Femur (tissue), 1 donor: Measurements from ENCODE around the gene PCSK6.
"Not testable (repeated sequence)": the region's sequence is repeated elsewhere in the genome, so short reads cannot be mapped to it uniquely, and the experiment has no call there.

Source experiments
- DNase-seq: peaks from one replicate; pipeline ENCODE4 v3.0.0-alpha.2; 2017

The PCSK6 gene

GRCh38 chr15:101459579-101460300, 29.8 kb downstream of the PCSK6 start:
- DNase-seq = no peak

GRCh38 chr15:101458908-101459578, 30.5 kb downstream of the PCSK6 start:
- peak; percentile 32 for DNase-seq

DNA sequence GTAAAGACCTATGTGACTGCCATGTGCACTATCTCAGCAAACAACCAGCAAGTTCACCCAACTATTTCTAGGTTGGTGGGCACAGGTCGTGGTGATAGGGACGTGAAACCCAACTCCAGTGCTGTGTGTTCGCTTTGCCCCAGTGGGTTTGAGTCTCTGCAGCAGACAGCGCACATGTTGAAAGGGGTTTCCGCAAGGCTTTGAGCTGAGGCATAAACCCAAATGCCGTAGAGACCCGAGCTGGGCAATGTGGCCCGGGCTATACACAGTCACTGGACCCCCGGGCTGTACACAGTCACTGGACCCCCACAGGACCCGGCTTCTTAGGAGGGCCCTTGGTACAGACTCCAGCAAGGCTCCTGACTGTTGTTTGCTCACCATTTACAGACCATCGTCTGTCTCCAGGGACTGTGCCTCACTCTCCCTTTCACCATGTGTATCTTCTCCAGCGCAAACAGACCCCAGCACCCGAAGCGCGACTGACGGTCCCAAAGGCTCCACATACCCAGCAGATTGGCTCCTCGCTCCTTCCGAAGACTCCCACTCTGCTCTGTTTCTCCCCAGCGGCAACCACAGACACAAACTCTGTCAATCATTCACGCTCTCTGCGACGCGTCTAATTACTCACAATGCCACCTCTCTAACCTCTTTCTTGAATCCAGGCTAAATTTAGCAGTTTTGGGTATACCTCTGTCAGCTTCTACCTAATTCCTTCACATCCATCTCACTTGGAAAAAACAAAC, 31.2 kb downstream of the PCSK6 start:
- no peak for DNase-seq

GRCh38 chr15:101457696-101458095, 31.8 kb downstream of the PCSK6 start:
- no peak for DNase-seq

GRCh38 chr15:101456057-101456739, 33.3 kb downstream of the PCSK6 start:
- DNase-seq = no peak

GRCh38 chr15:101455291-101456025, 34.0 kb downstream of the PCSK6 start:
- DNase-seq = peak; percentile 47

GRCh38 chr15:101454781-101455180, 34.7 kb downstream of the PCSK6 start:
- DNase-seq = not testable (repeated sequence)

DNA sequence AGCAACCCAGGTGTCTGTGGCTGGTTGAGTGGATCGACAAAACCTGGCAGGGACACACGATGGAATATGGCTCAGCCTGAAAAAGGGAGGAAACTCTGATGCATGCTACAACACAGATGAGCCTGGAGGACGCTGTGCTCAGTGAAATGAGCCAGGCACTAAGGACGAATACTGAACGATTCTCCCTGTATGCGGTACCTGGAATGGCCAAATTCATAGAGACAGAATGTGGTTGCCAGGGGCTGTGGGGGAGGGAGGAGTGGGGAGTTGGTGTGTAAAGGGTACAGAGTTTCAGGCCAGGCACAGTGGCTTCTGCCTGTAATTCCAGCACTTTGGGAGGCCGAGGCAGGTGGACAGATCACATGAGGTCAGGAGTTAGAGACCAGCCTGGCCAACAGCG, 35.1 kb downstream of the PCSK6 start:
- no peak for DNase-seq

- DNase-seq = no peak
These were observed 36.1 kb downstream of the PCSK6 start for GRCh38 chr15:101453123-101454120.

DNA sequence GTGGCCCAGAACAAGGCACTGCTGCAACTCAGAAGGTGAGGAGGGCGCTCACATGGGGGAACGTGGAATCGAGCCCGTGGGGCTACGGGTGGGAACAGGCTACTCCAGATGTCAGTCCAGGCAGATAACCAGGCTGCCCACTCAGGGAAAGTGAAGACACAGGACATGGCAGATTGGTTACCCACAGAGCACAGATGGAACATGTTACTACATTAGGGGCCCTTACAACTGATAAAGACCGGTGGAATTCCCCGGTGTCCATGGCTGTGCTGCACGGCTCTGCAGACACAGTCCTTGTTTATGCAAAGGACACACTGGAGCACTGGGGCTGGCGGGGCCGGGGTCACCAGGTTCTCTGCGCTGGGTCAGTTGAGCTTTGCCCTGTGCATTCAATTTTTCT, 36.9 kb downstream of the PCSK6 start:
- DNase-seq = no peak

DNA sequence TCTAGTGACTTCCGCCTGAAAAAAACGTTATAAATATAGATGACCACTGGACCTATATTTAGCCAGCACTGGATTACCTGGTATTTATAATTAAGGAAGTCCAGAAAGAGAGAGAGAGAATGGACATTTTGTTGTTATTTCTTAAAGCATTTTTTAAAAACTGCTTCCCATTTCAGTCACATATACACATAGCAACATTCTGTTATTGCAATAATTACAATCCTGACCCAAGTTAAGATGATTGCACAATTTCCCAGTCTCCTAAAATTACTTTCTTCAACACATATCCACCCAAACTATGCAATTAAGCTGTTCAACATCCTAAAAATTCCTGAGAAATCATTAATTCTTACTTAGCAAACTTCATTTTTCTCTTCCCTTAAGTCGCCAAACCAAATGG, 37.7 kb downstream of the PCSK6 start:
- no peak for DNase-seq

- DNase-seq = peak; percentile 89
These were observed 38.2 kb downstream of the PCSK6 start for GRCh38 chr15:101451266-101451799.

DNA sequence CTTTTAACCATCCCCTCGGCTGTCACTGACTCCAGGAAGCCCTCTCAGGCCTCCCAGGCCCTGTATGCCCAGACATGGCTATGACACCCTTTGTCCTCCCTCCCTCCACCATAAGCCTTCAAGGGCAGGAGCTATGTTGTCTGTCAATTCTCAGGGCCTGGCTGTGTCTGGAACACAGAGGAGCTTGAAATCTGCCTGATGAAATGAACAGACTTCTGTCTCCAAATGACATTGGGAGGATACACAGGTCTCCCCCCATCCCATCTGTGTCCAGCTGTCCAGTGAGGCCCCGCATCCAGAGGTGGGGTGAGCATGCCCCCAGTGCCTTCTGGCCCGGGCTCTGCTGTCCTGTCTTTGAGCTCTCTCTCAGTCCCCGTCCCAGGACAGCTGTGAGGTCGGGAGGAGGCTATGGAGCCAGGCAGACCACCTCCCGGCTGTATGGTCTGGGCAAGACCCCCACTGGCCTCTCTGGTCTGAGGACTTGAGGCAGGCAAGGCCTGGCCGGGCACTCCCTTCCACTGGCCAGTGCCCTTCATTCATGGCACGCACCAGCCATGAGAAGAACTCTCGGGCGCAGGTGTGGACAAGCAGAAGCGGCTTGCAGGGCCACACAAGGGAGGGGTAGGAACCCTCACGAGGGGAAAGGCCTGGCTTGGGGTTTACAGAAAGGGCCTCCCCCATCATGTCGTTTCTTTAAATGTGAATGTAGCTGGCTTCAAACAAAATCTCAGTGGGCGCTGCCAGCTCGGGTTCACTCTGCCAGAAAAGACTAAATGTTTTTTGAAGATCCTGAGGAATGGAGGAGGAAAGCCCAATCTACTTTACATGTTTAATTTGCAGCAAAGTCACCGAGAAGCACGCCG, 38.9 kb downstream of the PCSK6 start:
- peak; percentile 19 for DNase-seq

DNA sequence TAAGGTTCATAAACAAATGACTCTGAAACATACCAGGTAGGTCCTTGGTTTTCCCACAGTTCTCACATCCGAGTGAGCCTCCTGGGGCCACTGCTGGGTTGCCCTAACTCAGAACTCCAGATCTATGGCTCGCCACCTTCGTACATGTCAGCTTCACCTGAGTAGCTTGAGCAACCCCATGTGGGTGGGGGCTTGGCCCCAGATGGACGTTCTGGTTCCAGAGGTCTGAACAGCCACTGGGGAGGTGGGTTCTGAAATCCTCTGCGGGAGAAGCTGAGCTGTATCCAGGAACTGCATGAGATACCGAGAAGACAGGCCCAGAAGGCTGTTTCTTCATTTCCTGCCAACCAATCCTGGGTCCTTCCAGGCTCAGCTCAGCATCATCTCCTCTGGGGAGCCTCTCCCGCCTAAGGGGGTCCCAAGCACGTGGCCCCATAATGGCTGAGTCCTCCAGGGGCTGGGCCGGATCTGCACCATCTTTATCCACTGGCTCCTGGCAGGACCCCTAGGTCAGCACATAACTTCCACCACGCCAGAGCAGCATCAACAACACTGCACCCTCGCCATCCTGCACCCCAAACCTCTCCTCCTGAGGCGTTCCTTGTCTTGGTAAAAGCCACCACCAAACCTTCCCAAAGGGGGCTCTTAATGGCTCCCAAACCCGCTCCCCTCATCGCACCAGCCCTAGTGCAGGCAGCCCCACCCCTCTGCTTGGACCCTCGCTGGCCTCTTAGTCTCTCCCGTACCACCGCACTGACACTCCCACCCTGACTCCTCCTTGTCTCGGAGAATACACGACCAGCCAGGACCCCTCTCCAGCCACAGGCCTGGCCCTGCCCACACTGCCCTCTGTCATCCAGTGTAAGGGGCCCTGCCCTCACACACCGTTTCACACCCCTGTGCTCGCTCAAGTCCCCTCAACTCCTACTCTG, 39.8 kb downstream of the PCSK6 start:
- DNase-seq = no peak

DNA sequence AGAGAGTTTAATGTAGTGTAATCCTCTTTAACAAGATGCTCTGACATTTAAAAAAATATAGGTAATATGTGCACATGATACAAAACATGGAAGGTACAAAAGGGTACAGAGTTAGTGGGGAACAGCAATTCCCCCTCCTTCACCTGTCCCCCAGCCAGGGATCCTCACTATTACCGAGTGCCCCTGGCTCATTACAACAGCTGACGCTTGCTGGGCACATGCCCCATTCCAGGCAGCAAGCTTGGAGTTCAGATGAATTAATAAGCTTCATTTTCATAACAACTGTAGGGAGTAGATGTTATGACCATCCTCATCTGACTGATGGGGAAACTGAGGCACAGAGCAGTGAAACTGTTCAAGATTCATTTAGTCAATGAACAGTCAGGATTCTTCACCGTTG, 41.2 kb downstream of the PCSK6 start:
- DNase-seq = no peak

DNA sequence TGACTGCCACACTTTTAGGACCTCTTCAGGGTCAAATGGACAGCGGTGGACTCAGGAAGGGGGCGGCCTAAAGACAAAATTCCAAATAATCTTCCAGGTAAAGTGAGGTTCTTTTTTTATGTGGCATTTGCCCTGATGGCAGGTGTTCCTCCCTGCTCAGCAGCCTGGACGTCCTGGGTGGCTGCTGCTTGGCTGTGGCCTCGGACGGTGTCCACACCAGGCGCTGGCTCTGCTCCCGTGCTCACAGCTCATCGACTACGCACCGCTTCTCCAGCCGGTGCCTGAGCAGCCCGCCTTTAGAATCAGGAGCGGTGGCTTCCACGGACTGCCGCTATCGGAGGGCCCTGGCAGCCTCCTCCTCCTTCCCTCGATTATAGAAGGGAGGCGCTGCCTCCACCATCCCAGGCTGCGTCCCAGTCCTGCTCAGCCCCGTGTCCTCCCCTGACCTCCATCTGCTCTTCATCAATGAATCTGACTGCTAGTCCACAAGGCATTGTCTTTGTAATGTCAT, 41.9 kb downstream of the PCSK6 start:
- peak; percentile 10 for DNase-seq

GRCh38 chr15:101447168-101447533, 42.4 kb downstream of the PCSK6 start:
- DNase-seq = peak; percentile 10

DNA sequence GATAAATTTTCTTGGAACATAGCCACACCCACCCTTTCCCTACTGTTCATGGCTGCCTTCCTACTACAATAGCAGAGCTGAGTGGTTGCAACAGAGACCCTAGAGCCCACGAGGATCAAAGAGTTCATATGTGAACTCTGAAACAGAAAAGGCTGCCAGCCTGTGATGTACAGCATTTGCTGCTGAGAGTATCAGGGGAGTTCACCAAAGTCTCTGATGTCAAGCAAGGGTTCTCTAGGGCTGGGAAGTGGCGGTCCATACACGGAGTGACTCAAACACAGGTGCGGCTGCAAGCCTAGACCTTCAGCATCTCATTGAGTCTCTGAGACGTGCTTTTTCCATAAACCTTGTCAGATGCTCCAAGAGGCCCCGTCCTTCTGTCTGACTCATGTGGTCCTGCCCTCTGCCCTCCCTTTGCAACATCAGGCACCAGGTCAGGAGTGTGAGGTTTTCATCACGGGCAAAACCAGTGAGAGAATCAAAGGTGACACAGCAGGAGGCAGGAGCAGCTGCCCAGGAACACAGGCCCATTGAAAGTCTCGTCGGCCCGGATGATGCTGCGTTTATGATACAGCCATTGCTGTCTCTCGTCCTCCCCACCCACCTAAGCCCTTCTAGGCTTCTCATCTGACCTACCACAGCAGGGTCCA, 42.9 kb downstream of the PCSK6 start:
- peak; percentile 6 for DNase-seq
